Effector CD8-positive, alpha-beta T cell (primary cell): ENCODE results near the gene FOSL1.
"Not testable (repeated sequence)": the region's sequence is repeated elsewhere in the genome, so short reads cannot be mapped to it uniquely, and the experiment has no call there.

Experiments used
- DNase-seq: peaks from one replicate; lab custom pipeline; 2025; lab: John Stamatoyannopoulos, UW

Gene FOSL1

DNA sequence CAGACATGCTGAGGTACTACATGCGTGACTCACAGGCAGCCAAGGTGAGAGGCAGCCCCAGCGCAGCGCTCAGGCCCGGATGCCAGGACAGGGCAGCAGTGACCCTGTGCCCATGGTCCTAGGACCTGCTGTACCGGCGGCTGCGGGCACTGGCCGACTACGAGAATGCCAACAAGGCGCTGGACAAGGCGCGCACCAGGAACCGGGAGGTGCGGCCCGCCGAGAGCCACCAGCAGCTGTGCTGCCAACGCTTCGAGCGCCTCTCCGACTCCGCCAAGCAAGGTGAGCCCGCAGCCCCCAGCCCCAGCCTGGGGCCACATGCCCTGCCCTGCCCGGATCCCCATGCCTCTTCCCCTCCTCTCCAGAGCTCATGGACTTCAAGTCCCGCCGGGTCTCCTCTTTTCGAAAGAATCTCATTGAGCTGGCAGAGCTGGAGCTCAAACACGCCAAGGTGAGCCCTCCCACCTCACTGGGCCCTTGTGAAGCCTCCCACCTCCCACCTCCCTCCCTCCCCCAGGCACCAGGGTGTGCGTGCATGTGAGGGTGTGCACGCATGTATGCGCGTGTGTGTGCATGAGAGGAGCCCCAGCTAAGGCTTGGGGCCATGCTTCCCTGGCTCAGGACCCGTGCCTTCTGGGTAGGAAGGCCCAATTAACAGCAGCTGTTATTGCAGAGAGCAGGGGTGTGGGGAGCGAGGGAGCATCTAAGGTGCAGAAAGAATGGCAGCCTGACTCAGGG is 47.5 kb downstream of the FOSL1 start:
- no peak for DNase-seq

DNA sequence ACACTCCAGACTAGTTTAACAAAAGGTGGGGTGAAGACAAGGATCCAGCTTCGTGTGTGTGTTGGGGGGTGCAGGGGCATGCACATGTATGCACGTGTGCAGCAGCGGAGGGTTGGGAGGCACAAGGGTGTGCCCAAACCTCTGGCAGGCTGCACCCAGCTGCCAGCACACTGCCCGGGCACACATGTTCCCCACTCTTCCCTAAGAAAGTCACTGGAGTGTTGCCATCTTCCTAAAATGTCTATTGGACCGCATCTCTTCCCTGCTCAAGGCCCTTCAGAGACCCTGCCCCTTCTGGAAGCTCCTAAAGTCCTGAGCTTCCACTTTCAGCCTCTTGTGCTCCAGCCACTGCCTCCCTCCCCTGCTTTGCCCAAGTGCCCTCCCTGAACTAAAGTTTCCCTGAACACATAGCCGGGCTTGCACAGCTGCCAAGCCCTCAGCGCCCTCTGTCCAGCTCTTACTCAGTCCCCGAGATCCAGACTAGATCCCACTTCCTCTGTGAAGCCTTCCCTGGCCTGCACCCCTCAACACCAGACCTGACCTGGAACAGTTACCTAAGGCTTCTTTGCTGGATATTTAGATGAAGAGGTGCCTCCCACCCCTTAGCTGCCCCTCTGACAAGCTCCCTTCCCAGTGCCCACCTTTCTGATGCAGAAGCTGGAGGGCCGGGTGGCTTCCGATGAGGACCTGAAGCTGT is 48.2 kb downstream of the FOSL1 start:
- no peak for DNase-seq

DNA sequence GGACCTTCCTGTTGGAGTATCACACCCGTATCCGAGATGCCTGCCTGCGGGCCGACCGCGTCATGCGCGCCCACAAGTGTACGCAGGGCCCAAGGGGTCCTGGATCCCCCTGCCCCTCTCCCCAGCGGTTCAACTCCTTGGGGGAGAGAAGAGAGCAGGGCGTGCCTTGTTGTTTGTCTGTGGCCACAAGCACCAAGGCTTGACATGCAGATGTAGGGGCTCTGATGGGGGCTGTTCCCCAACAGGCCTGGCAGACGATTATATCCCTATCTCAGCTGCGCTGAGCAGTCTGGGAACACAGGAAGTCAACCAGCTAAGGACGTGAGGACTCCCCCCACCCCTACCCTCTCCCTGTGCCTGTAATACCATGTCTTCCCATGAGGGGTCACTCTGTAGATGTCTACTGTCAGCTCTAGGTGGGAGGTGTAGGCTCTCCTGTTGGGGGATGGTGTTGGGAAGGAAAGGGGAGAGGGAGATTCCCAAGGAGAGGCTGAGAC is 49.1 kb downstream of the FOSL1 start:
- no peak for DNase-seq

DNA sequence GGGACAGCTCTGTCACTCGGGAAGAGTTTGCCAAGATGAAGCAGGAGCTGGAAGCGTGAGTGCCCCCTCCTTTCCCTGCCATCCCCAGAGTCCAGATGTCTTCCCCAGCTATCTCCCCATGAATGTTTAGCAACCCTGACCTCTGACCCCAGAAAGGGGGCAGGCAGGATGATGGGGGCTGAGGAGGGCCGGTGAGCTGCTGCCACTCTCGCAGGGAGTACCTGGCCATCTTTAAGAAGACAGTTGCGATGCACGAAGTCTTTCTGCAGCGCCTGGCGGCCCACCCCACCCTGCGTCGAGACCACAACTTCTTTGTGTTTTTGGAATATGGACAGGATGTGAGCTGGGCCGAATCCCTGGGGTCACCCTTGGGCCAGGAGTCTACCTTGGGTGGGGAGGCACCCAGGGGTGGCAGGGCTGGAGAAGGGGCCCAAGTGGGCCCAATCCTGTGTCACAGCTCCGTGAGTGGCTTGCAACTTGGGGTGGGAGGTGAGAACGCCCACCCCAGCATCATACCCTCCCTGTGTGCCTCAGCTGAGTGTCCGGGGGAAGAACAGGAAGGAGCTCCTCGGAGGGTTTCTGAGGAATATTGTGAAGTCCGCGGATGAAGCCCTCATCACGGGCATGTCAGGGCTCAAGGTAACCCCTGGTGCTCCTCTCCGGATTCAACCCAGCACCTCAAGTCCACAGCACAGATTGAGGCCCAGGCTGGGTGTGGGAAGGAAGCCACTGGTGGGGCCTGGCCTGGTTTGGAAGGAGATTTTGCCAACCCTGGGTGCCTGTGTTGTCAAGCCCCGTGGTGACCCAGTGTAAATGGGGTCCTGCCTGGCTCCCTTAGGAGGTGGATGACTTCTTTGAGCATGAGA is 49.7 kb downstream of the FOSL1 start:
- DNase-seq: no peak

DNA sequence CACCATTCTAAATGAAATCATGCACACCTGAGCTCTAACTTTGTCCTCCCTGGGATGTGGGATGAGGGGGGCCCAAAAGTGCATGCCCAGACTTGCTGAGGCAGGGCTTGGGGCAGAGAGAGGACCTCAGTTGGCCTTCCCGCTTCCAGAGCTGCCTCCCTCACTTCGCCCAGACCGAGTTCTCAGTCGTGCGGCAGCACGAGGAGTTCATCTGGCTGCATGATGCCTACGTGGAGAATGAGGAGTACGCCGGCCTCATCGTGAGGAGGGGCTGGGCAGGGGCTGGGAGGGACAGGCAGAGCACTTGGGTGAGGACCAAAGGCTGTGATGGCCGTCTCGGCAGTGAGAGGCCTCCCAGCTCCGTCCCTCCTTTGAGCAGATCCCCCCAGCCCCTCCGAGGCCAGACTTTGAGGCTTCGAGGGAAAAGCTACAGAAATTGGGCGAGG is 50.4 kb downstream of the FOSL1 start:
- DNase-seq: no peak

DNA sequence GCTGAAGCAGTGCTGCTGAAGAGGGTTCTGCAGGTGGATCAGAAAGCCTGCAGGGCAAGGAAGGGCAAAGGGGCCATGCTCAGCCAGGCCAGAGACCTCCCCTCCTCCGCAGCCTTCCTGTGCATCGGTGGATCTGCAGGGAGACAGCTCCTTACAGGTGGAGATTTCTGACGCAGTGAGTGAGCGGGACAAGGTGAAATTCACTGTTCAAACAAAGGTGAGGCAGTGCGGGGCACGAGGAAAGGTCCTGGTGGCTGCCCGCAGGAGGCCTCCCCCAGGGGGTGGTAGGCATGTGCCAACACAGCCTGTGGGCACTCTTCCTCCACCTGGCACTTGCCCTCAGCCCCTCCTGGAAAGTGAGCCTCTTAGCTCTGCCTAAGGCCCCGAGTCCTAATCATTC is 50.8 kb downstream of the FOSL1 start:
- DNase-seq: no peak

DNA sequence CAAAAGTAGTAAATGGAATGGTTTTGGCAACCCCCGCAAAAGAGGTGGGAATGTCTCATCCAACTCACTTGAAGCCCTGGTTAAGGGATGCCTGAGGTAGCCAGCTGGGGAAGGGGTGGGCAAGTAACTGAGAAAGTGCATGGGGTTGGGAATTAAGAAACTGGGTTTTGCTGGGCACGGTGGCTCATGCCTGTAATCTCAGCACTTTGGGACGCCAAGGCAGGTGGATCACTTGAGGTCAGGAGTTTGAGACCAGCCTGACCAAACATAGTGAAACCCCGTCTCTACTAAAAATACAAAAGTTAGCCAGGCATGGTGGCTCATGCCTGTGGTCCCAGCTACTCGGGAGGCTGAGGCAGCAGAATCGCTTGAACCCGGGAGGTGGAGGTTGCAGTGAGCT is 51.5 kb downstream of the FOSL1 start:
- not testable (repeated sequence) for DNase-seq

DNA sequence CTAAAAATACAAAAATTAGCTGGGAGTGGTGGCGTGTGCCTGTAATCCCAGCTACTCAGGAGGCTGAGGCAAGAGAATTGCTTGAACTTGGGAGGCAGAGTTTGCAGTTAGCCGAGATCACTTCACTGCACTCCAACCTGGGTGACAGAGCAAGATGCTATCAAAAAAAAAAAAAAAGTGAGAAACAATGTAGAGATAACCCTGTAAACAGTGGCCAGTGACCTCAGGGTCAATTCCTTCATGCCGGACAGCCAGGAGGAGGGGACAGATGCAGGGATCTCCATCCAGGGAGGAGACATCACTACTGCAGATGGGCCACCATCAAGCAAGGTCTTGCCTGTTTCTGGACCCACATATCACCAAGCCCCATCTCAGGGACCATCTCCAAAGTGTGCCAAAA is 52.4 kb downstream of the FOSL1 start:
- no peak for DNase-seq

DNA sequence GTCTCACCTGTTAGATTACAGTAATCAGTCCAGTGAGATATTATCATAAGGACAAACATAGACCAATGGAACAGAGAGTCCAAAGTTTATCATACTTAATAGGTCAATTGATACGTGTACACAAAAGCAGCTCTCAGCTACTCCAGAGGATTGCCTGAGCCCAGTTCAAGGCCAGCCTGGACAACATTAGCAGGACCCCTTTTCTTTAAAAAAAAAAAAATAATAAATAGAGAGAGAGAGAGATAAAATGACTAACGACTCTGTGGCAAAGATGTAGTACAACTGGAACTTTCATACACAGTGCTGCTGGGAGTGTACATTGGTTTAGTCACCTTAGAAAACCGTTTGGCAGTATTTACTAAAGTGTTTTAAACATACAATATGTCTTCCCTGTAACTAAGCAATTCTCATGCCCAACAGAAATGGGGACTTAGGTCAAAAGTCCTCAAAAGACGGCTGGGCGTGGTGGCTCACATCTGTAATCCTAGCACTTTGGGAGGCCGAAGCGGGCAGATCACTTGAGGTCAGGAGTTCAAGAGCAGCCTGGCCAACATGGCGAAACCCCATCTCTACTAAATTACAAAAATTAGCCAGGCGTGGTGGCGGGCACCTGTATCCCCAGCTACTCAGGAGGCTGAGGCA is 55.8 kb downstream of the FOSL1 start:
- DNase-seq: no peak

DNA sequence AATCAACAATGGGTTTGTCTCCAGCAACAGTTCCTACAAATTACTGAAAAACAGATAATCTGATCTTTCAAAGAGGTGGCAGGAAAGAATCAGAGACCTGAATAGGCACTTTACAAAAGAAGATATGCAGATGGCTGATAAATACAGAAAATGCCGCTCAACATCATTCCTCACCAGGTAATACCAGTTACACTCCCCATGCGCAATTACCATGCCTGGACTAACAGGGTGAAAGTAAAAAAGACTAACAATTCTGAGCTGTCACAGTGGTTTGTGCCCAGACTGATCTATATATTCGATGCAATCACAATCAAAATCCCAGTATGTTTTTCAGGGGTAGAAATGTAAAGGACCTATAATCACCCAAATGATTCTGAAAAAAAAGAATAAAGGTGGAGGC is 56.4 kb downstream of the FOSL1 start:
- DNase-seq: no peak

DNA sequence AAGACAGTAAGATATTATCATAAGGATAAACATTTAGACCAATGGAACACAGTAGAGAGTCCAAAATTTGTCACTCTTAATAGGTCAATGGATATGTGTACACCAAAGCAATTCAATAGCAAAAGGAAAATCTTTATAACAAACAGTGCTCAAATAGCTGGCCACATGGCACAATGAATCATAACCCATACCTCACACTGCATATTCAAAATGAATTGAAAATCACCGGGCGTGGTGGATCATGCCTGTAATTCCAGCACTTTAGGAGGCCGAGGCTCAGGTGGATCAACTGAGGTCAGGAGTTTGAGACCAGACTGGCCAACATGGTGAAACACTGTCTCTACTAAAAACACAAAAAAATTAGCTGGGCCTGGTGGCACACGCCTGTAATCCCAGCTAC is 58.0 kb downstream of the FOSL1 start:
- no peak for DNase-seq
